HepG2 (cell line): ENCODE results near the gene AKIP1. TPM values are rescaled to one million over a fixed set of nuclear protein-coding genes. Genes with fewer than 3 reads are reported as not detected.

Source experiments
- CREB3 ChIP-seq: sonication (generic); formaldehyde crosslinking; IDR thresholded peaks from 2 replicates; pipeline ENCODE4 v1.5.0; 2020; ENCODE audit warnings: missing genetic modification reagents
- HBP1 ChIP-seq: IDR thresholded peaks from 2 replicates; pipeline ENCODE4 v1.6.1; 2016; ENCODE audit warnings: low read depth, control low read depth
- LCORL ChIP-seq, 2 experiments: fragments of 450-650 bp in 1 of 2; sonication (generic) in 1 of 2; formaldehyde crosslinking in 1 of 2; IDR thresholded peaks; 2 replicates each; pipeline versions ENCODE4 v1.5.0 to v1.6.1; 2017 to 2020; ENCODE audit warnings: antibody characterized with exemption in 1 of 2, missing genetic modification reagents in 1 of 2
- MAF1 ChIP-seq: sonication (generic); formaldehyde crosslinking; IDR thresholded peaks from 2 replicates; pipeline ENCODE4 v1.5.0; 2020; ENCODE audit warnings: missing genetic modification reagents, borderline replicate concordance
- NFYC ChIP-seq: IDR thresholded peaks from 2 replicates; pipeline ENCODE4 v1.6.1; 2016; ENCODE audit warnings: missing genetic modification reagents, missing compliant biosample characterization
- REPIN1 ChIP-seq: sonication (generic); formaldehyde crosslinking; IDR thresholded peaks from 2 replicates; pipeline ENCODE4 v1.8.0; 2022; ENCODE audit warnings: missing genetic modification reagents, low read depth, mild to moderate bottlenecking, borderline replicate concordance
- SNAPC4 ChIP-seq: sonication (generic); formaldehyde crosslinking; IDR thresholded peaks from 2 replicates; pipeline ENCODE4 v1.4.0; 2020; ENCODE audit warnings: mild to moderate bottlenecking, missing genetic modification reagents
- ZBTB38 ChIP-seq: sonication (generic); formaldehyde crosslinking; IDR thresholded peaks from 2 replicates; pipeline ENCODE4 v1.5.1; 2020; ENCODE audit warnings: mild to moderate bottlenecking, missing genetic modification reagents
- ZFP91 ChIP-seq: sonication (generic); formaldehyde crosslinking; IDR thresholded peaks from 2 replicates; pipeline ENCODE4 v1.9.0; 2022; ENCODE audit warnings: missing genetic modification reagents, mild to moderate bottlenecking, borderline replicate concordance
- ZNF503 ChIP-seq: sonication (generic); formaldehyde crosslinking; IDR thresholded peaks from 2 replicates; pipeline ENCODE4 v1.4.0; 2020; ENCODE audit warnings: missing genetic modification reagents
- ZNF777 ChIP-seq: sonication (generic); formaldehyde crosslinking; IDR thresholded peaks from 2 replicates; pipeline ENCODE4 v1.4.0; 2020; ENCODE audit warnings: missing genetic modification reagents
- ZNF800 ChIP-seq: sonication (generic); formaldehyde crosslinking; IDR thresholded peaks from 2 replicates; pipeline ENCODE4 v1.4.0; 2020; ENCODE audit warnings: missing genetic modification reagents
- polyA plus RNA-seq, 8 experiments: library from polyadenylated mRNA; depleted of rRNA in 3 of 8; stranded (reverse) in 7 of 8; unstranded in 1 of 8; fragments of >200 nt; fragmentation: Illumina TruSeq in 4 of 8; extraction: Trizol in 4 of 8; gene quantifications; 2 replicates each; pipeline versions ENCODE4 v1.2.1 to v1.2.3, GENCODE V29; 2011 to 2016; ENCODE audit warnings: low read depth in 4 of 8, missing spikeins in 1 of 8, mixed read lengths in 1 of 8; ENCODE audit not compliant: insufficient read depth in 1 of 8
- total RNA-seq, 5 experiments: library from RNA; depleted of rRNA; stranded (reverse); fragments of >200 nt; fragmentation: Illumina TruSeq; extraction: Trizol; gene quantifications; 2 replicates each; pipeline ENCODE4 v1.2.3, GENCODE V29; 2016; ENCODE audit warnings: low read depth in 1 of 5

Gene AKIP1
- total and polyA plus RNA-seq, 2 of the 13 experiments (the other 11 are each of a cell fraction or from before 2014, with no cell fraction given), result 10.0 to 20.3 TPM

GRCh38 chr11:8964324-8965320 is 53.6 kb downstream of the AKIP1 start, which contains the start of gene TMEM9B (continued):
- TF ChIP-seq HBP1 (CRISPR knock-in tag) (peak; percentile 15; the same call in 1 of the 2 replicates), ZNF800 (CRISPR knock-in tag) (peak; percentile 66; the same call in 1 of the 2 replicates), ZNF777 (CRISPR knock-in tag) (peak; percentile 58), ZFP91 (CRISPR knock-in tag) (peak; percentile 91; the same call in 1 of the 2 replicates), CREB3 (CRISPR knock-in tag) (peak; percentile 68; the same call in 1 of the 2 replicates), NFYC (CRISPR knock-in tag) (peak; percentile 19; the same call in 1 of the 2 replicates), MAF1 (CRISPR knock-in tag) (peak; percentile 57; the same call in 1 of the 2 replicates), REPIN1 (peak; percentile 40; the same call in 1 of the 2 replicates), SNAPC4 (CRISPR knock-in tag) (peak; percentile 39; the same call in 1 of the 2 replicates), LCORL (IDR thresholded peaks at IDR 0.05) (0 out of 2 replicates have a peak, but pooled peaks have one; percentile 33), LCORL (CRISPR knock-in tag; IDR thresholded peaks at IDR 0.05) (peak; percentile 66), ZBTB38 (CRISPR knock-in tag) (0 out of 2 replicates have a peak, but pooled peaks have one; percentile 7), ZNF503 (CRISPR knock-in tag) (peak; percentile 43; the same call in 1 of the 2 replicates)
